Astrocyte (in vitro differentiated cells and primary cell): ENCODE measurements around the gene SEPTIN3.

ENCODE experiments used
- CTCF ChIP-seq: IDR thresholded peaks from 2 replicates; pipeline ENCODE4 v1.5.1; 2011; ENCODE audit warnings: low read depth, mild to moderate bottlenecking, inconsistent platforms, low read length, moderate library complexity; ENCODE audit not compliant: insufficient read depth
- EZH2 ChIP-seq: IDR thresholded peaks from 2 replicates; pipeline ENCODE4 v1.6.1; 2012; ENCODE audit warnings: mild to moderate bottlenecking, low read length, inconsistent platforms; ENCODE audit not compliant: insufficient read depth

GRCh38 chr22:41939981-41940831, 29.0 kb upstream of the SEPTIN3 start:
- no peak for TF ChIP-seq CTCF
- TF ChIP-seq EZH2: no peak
